Measurements from ENCODE around the gene USP8. TPM values are rescaled to one million over a fixed set of nuclear protein-coding genes. Genes with fewer than 3 reads are reported as not detected.

The USP8 gene
- total RNA-seq, 4 donors from 2014 or later = 45.9 to 70.0 (median 55.4) TPM

DNA sequence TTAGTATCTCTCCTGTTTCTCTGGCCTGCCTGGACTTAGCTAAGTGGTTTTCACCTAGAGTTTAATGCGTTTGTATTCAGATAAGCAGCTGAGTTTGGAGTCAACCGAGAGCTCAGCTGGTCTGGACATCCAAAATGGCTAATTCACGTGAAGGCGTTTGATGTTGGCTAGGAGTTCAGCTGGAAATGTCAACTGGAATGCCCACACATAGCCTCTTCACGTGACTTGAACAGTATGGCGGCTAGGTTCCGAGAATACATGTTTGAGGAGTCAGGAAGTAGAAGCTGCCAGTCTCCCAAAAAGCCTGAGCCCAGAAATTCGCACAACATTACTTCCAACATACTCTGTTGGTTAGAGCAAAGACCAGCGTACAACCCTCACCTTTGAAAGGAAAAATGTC, 2.2 kb downstream of the USP8 start:
- no peak for ATAC-seq
- H3K4me1 ChIP-seq = peaks cover 3 to 41% (median 12%) of the 10 kb centered on the region in 3 donors
- no peak overlapping the region for H3K4me3 ChIP-seq

DNA sequence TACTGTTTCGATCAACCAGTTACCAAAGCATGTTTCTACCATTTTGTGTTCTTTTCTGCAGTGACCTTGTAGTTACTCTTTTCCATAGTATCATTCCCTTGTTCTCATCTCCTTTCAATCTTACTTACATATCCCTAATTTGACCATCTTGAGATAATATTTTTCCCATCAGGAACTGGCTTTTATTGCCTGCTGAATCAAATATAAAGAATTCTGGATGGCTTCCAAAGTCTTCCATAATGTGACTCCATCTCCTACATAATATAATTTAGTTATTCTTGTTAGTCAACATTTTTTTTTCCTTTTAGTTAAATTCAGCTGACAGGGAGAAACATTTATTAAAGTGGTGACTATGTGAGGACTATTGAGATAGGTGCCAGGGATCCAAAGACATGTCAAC, 7.0 kb downstream of the USP8 start:
- Histone ChIP-seq H3K4me3 (no peak overlapping the region), H3K27ac (no peak overlapping the region), H3K36me3 (peaks cover 0 to 6% of the 10 kb centered on the region in 2 donors), H3K4me1 (peaks cover 0 to 21% (median under 1%) of the 10 kb centered on the region in 3 donors), H3K27me3 (no peaks in the 10 kb centered on the region), H3K9me3 (no peaks in the 10 kb centered on the region)
- TF ChIP-seq, protein P1, sequence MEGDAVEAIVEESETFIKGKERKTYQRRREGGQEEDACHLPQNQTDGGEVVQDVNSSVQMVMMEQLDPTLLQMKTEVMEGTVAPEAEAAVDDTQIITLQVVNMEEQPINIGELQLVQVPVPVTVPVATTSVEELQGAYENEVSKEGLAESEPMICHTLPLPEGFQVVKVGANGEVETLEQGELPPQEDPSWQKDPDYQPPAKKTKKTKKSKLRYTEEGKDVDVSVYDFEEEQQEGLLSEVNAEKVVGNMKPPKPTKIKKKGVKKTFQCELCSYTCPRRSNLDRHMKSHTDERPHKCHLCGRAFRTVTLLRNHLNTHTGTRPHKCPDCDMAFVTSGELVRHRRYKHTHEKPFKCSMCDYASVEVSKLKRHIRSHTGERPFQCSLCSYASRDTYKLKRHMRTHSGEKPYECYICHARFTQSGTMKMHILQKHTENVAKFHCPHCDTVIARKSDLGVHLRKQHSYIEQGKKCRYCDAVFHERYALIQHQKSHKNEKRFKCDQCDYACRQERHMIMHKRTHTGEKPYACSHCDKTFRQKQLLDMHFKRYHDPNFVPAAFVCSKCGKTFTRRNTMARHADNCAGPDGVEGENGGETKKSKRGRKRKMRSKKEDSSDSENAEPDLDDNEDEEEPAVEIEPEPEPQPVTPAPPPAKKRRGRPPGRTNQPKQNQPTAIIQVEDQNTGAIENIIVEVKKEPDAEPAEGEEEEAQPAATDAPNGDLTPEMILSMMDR (IDR thresholded peaks at IDR 0.05) = no peak
- TF ChIP-seq POLR2A (IDR thresholded peaks at IDR 0.05) = no peak
- no peak for TF ChIP-seq POLR2AphosphoS5 (IDR thresholded peaks at IDR 0.05)
- TF ChIP-seq EP300 (IDR thresholded peaks at IDR 0.05) = no peak
- ATAC-seq = no peak
- 83 to 86% methylated on average over 1 of the region's 1 CpG for WGBS, 2 donors (ENCODE audit: low coverage in 1 of 2)

More for the DNA sequence above, 2.2 kb downstream of the USP8 start:
- Histone ChIP-seq H3K9me3 (no peaks in the 10 kb centered on the region), H3K27ac (no peak overlapping the region), H3K36me3 (peaks cover 0 to 6% of the 10 kb centered on the region in 2 donors), H3K27me3 (no peaks in the 10 kb centered on the region)
- TF ChIP-seq EP300 (IDR thresholded peaks at IDR 0.05) = no peak
- no peak for TF ChIP-seq POLR2A (IDR thresholded peaks at IDR 0.05)
- TF ChIP-seq POLR2AphosphoS5 (IDR thresholded peaks at IDR 0.05) = no peak
- TF ChIP-seq, protein P1 (IDR thresholded peaks at IDR 0.05) = no peak
- 83 to 98% methylated on average over 8 to 9 of the region's 9 CpGs for whole genome bisulfite sequencing, 2 donors (ENCODE audit: low coverage in 1 of 2)

DNA sequence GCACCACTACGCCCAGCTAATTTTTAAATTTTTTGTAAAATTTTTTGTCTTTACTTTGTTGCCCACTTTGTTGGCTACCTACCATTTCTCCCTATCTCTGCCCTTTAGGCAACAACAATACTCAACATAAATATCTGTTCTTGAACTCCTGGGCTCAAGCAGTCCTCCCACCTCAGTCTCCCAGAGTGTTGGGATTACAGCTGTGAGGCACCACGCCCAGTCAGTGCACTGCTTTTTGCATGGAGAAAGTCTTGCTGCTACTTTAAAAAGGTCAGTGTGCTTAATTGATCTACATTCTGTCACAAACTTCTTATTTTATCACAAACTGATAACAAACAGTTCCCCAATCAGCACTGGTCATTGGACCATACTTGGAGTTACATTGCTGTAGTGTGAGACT, 8.0 kb downstream of the USP8 start:
- Histone ChIP-seq H3K4me3 (no peak overlapping the region), H3K27me3 (no peaks in the 10 kb centered on the region), H3K36me3 (peaks cover 0 to 6% of the 10 kb centered on the region in 2 donors), H3K4me1 (peaks cover 0 to 11% (median 0%) of the 10 kb centered on the region in 3 donors), H3K9me3 (no peaks in the 10 kb centered on the region), H3K27ac (no peak overlapping the region)
- ATAC-seq = no peak
- TF ChIP-seq POLR2AphosphoS5 (IDR thresholded peaks at IDR 0.05) = no peak
- no peak for TF ChIP-seq EP300 (IDR thresholded peaks at IDR 0.05)
- TF ChIP-seq POLR2A (IDR thresholded peaks at IDR 0.05) = no peak
- TF ChIP-seq, protein P1 (IDR thresholded peaks at IDR 0.05) = no peak
- 94 to 100% methylated on average over 2 of the region's 2 CpGs for WGBS, 2 donors (ENCODE audit: low coverage in 1 of 2)

DNA sequence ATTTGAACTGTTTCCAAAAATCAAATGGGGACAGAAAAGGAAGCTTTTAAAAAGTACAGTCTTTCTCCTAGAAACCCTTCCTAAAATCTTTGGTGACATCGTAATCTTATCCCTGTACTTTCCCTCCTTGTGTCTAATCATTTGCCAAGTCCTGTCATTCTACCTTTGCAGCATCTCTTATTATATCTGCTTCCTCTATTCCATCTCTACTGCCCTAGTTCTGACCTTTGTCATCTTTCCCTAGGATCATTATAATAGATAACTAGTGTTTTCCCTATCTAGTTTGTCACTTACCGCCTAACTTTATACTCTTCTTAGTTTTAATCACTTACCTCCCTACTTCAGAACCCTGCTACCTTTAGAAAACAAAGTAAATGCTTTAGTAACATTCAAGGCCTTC, 11.6 kb downstream of the USP8 start:
- no peak for TF ChIP-seq POLR2AphosphoS5 (IDR thresholded peaks at IDR 0.05)
- Histone ChIP-seq H3K36me3 (peaks cover 0 to 17% of the 10 kb centered on the region in 2 donors), H3K27ac (no peak overlapping the region), H3K27me3 (no peaks in the 10 kb centered on the region), H3K9me3 (no peaks in the 10 kb centered on the region), H3K4me1 (no peaks in the 10 kb centered on the region), H3K4me3 (no peak overlapping the region)
- 89 to 98% methylated on average over 2 of the region's 2 CpGs for WGBS, 2 donors (ENCODE audit: low coverage in 1 of 2)
- ATAC-seq = no peak

DNA sequence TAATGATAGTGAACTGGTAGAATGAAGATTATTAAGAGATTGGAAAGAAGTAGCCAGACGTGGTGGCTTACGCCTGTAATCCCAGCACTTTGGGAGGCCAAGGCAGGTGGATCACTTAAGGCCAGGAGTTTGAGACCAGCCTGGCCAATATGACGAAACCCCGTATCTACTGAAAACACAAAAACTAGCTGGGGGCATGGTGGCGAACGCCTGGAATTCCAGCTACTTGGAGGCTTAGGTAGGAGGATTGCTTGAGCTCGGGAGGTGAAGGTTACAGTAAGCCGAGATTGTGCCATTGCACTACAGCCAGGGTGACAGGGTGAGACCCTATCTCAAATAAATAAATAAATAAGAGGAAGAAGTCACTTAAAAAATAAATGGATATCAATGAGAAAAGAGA, 14.0 kb downstream of the USP8 start:
- Histone ChIP-seq H3K9me3 (no peaks in the 10 kb centered on the region), H3K27me3 (no peaks in the 10 kb centered on the region), H3K4me1 (no peaks in the 10 kb centered on the region), H3K27ac (no peak overlapping the region), H3K36me3 (peaks cover 0 to 42% of the 10 kb centered on the region in 2 donors), H3K4me3 (no peak overlapping the region)
- no peak for ATAC-seq
- WGBS, 2 donors (ENCODE audit: low coverage in 1 of 2) = 93 to 97% methylated on average over 6 to 8 of the region's 8 CpGs
- TF ChIP-seq EP300 (IDR thresholded peaks at IDR 0.05) (no peak), POLR2A (IDR thresholded peaks at IDR 0.05) (no peak), POLR2AphosphoS5 (IDR thresholded peaks at IDR 0.05) (no peak)
- TF ChIP-seq, protein P1 (IDR thresholded peaks at IDR 0.05) = no peak
